ENCODE data around the gene SACM1L.

- TF ChIP-seq CTCF (IDR thresholded peaks at IDR 0.05), result no peak
- TF ChIP-seq POLR2AphosphoS5 (IDR thresholded peaks at IDR 0.05; ENCODE audit: low read depth, low read length), result no peak
- TF ChIP-seq REST (IDR thresholded peaks at IDR 0.05; ENCODE audit: insufficient read depth in 1 of 2, low read depth in 2 of 2, low read length in 1 of 2), result no peak
These were observed 66.9 kb downstream of the SACM1L start for GRCh38 chr3:45756055-45756454.

All from Panc1 (cell line).